Body of pancreas (tissue), 4 donors: ENCODE data around the gene ADNP. TPM values are rescaled to one million over a fixed set of nuclear protein-coding genes. Genes with fewer than 3 reads are reported as not detected.

Experiments used
- ATAC-seq: fragments of 150-250 bp; one replicate; pipeline ENCODE4 v1.9.1; 2016
- DNase-seq, 4 donors: peaks; one replicate each; pipeline ENCODE4 v3.0.0-alpha.2; 2019
- H3K27ac ChIP-seq, 4 donors: fragments of 200-600 bp; sonication (generic); 1 replicate in 3 of 4; 2 replicates in 1 of 4; pipeline versions ENCODE4 v1.5.1 to v1.6.1; 2016 to 2019; ENCODE audit warnings: mild to moderate bottlenecking in 1 of 4, mixed read lengths in 1 of 4, moderate library complexity in 1 of 4
- H3K27me3 ChIP-seq, 2 donors: fragments of 200-600 bp; sonication (generic); one replicate each; pipeline ENCODE4 v1.6.0; 2016; ENCODE audit warnings: mild to moderate bottlenecking in 1 of 2
- H3K36me3 ChIP-seq, 2 donors: fragments of 200-600 bp; sonication (generic); replicated peaks in 1 of 2; 2 replicates each; pipeline ENCODE4 v1.5.1; 2016; ENCODE audit warnings: low read depth in 2 of 2; ENCODE audit not compliant: insufficient read depth in 1 of 2
- H3K4me1 ChIP-seq: fragments of 200-600 bp; sonication (generic); one replicate; pipeline ENCODE4 v1.6.0; 2016
- H3K4me3 ChIP-seq, 2 donors: fragments of 200-600 bp; sonication (generic); 1 replicate in 1 of 2; 2 replicates in 1 of 2; pipeline ENCODE4 v1.5.1; 2016 to 2019
- H3K9me3 ChIP-seq, 3 donors: fragments of 200-600 bp; sonication (generic); 1 replicate in 2 of 3; 2 replicates in 1 of 3; pipeline ENCODE4 v1.5.1; 2016
- CTCF ChIP-seq, 7 experiments: fragments of 450-650 bp in 4 of 7; fragments of 200-600 bp in 3 of 7; sonication (generic) in 3 of 7; IDR thresholded peaks; one replicate each; pipeline ENCODE4 v1.5.1; 2016 to 2019; ENCODE audit warnings: antibody characterized with exemption in 7 of 7
- POLR2A ChIP-seq, 3 donors: fragments of 450-650 bp; IDR thresholded peaks; one replicate each; pipeline ENCODE4 v1.6.1; 2016; ENCODE audit warnings: antibody characterized with exemption in 3 of 3, mild to moderate bottlenecking in 2 of 3
- WGBS, 2 donors: methylation state at CpG; one replicate each; pipeline ENCODE4 v1.1.5; 2017; 5-methylcytosine and 5-hydroxymethylcytosine counted together
- intact Hi-C: fragments of 100-400 bp; cut with DNase I; formaldehyde crosslinking; loops from one replicate; pipeline ENCODE4 v1.15.1; 2023
- total RNA-seq, 2 donors: library from RNA; depleted of rRNA; stranded (reverse); fragments of >200 nt; gene quantifications; one replicate each; pipeline ENCODE4 v1.1.0, GENCODE V29; 2016

ADNP gene
- total RNA-seq, 2 donors from 2014 or later: 28.0 to 28.7 TPM

GRCh38 chr20:50909413-50909812 is 21.8 kb downstream of the ADNP start:
- intact Hi-C loops: no loop called here
- no peak overlapping the region for H3K4me3 ChIP-seq
- H3K27ac ChIP-seq: no peak overlapping the region
- no peaks in the 10 kb centered on the region for H3K36me3 ChIP-seq
- WGBS, 2 donors: 86 to 94% methylated on average over 3 of the region's 3 CpGs
- TF ChIP-seq POLR2A (IDR thresholded peaks at IDR 0.05): no peak
- TF ChIP-seq CTCF (IDR thresholded peaks at IDR 0.05): no peak
- no peaks in the 10 kb centered on the region for H3K27me3 ChIP-seq
- ATAC-seq (no peak), DNase-seq (no peak)
- H3K9me3 ChIP-seq: no peaks in the 10 kb centered on the region
- H3K4me1 ChIP-seq: peaks cover 27% of the 10 kb centered on the region

GRCh38 chr20:50904067-50904570 is 27.1 kb downstream of the ADNP start:
- Histone ChIP-seq H3K27ac (no peak overlapping the region), H3K4me3 (no peak overlapping the region), H3K27me3 (no peaks in the 10 kb centered on the region), H3K4me1 (peaks cover 22% of the 10 kb centered on the region), H3K9me3 (no peaks in the 10 kb centered on the region), H3K36me3 (peaks cover 0 to 10% of the 10 kb centered on the region in 2 donors)
- intact Hi-C loops: no loop called here
- ATAC-seq (no peak), DNase-seq (no peak)
- 79 to 85% methylated on average over 6 of the region's 6 CpGs for WGBS, 2 donors
- TF ChIP-seq CTCF (IDR thresholded peaks at IDR 0.05) (no peak), POLR2A (IDR thresholded peaks at IDR 0.05) (no peak)

- no peak for TF ChIP-seq CTCF (IDR thresholded peaks at IDR 0.05)
- TF ChIP-seq POLR2A (IDR thresholded peaks at IDR 0.05): no peak
- ATAC-seq: no peak
- Histone ChIP-seq H3K27me3 (no peaks in the 10 kb centered on the region), H3K36me3 (peaks cover 0 to 13% of the 10 kb centered on the region in 2 donors), H3K4me1 (peaks cover 22% of the 10 kb centered on the region), H3K4me3 (no peak overlapping the region), H3K9me3 (no peaks in the 10 kb centered on the region), H3K27ac (no peak overlapping the region)
- intact Hi-C loops: no loop called here
- DNase-seq: no peak
- 60 to 61% methylated on average over 8 of the region's 8 CpGs for WGBS, 2 donors
Measured at GRCh38 chr20:50903353-50904051, 27.7 kb downstream of the ADNP start.

GRCh38 chr20:50901301-50901700 is 29.9 kb downstream of the ADNP start:
- Histone ChIP-seq H3K36me3 (peaks cover 0 to 14% of the 10 kb centered on the region in 2 donors), H3K27me3 (no peaks in the 10 kb centered on the region), H3K4me1 (peaks cover 22% of the 10 kb centered on the region), H3K9me3 (no peaks in the 10 kb centered on the region), H3K27ac (no peak overlapping the region), H3K4me3 (no peak overlapping the region)
- TF ChIP-seq CTCF (IDR thresholded peaks at IDR 0.05): no peak
- TF ChIP-seq POLR2A (IDR thresholded peaks at IDR 0.05): no peak
- intact Hi-C loops: no loop called here
- WGBS, 2 donors: 85 to 100% methylated on average over 1 of the region's 1 CpG
- DNase-seq (no peak), ATAC-seq (no peak)

GRCh38 chr20:50900261-50900660 is 31.0 kb downstream of the ADNP start:
- Histone ChIP-seq H3K9me3 (no peaks in the 10 kb centered on the region), H3K4me1 (peaks cover 28% of the 10 kb centered on the region), H3K4me3 (no peak overlapping the region), H3K27me3 (no peaks in the 10 kb centered on the region), H3K36me3 (peaks cover 0 to 14% of the 10 kb centered on the region in 2 donors), H3K27ac (no peak overlapping the region)
- WGBS, 2 donors: 93 to 98% methylated on average over 7 of the region's 7 CpGs
- intact Hi-C loops: no loop called here
- no peak for ATAC-seq
- TF ChIP-seq CTCF (IDR thresholded peaks at IDR 0.05) (no peak), POLR2A (IDR thresholded peaks at IDR 0.05) (no peak)
- no peak for DNase-seq
